Measurements from ENCODE around the gene HTRA1.

HTRA1 gene

GRCh38 chr10:122450353-122450990, 10.9 kb upstream of the HTRA1 start:
- DNase-seq (ENCODE audit: low read depth) = no peak
- TF ChIP-seq CTCF (IDR thresholded peaks at IDR 0.05; ENCODE audit: low read length, missing control alignments) = no peak
- no peak overlapping the region for H3K4me3 ChIP-seq (replicated peaks; ENCODE audit: low read depth, low read length)

DNA sequence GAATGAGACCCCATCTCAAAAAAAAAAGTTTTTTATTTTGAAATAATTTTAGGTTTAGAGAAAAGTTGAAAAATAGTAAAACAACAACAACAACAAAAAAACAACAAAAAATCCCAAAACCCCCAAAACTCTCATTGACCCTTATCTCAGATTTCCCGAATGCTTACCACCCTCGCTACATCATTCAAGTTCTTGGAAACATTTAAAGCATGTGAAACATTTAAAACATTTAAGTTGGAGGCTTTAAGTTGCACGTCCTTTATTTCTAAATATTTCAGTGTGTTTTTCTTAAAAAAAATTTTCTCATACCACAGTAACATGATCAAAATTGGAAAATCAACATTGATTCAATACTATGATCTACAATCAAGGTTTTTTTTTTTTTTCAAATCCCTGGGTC, 7.3 kb upstream of the HTRA1 start:
- no peak for DNase-seq (ENCODE audit: low read depth)
- H3K4me3 ChIP-seq (replicated peaks; ENCODE audit: low read depth, low read length) = no peak overlapping the region
- no peak for TF ChIP-seq CTCF (IDR thresholded peaks at IDR 0.05; ENCODE audit: low read length, missing control alignments)

- no peak for DNase-seq (ENCODE audit: low read depth)
- H3K4me3 ChIP-seq (replicated peaks; ENCODE audit: low read depth, low read length) = no peak within 1 kb of the TSS
- TF ChIP-seq CTCF (IDR thresholded peaks at IDR 0.05; ENCODE audit: low read length, missing control alignments) = no peak
Measured at GRCh38 chr10:122454603-122455080, 6.7 kb upstream of the HTRA1 start, which contains the start of gene ARMS2. Gene ARMS2, plus strand, starts transcription at chr10:122454653. Its CDS starts 75 bp downstream, at chr10:122454728.

DNA sequence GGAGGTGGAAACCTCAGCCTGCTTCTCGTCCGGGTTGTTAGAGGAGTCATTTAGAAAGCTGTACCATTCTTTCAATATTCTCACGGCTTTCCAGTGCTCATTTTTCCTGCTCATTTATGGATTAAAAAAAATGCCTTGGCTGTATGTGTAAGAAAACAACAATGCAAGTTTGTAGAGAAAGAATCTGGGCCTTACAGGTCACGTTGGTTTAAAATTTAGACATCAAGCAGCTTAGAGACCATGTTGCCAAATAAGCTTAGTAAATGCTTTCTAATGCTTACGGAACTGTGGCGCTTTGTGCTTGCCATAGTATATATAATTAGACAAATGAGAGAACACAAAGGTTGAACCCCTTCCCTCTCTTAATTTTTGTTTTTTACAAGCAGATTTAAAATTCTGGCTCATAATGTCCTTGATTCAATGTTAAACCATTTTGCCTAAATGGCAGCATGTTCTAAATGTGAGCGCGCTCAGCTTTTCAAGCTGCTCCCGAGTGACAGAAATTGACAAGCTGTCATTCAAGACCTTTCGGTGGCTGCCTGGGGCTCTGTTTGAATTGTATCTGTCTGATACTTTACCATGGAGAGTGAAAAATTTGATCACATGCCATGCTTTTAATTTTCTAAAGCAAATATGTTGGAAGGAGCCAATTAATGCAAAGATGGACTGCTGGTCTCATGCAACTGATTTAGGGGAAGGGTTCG, 5.8 kb upstream of the HTRA1 start:
- H3K4me3 ChIP-seq (replicated peaks; ENCODE audit: low read depth, low read length) = no peak overlapping the region
- DNase-seq (ENCODE audit: low read depth) = no peak
- no peak for TF ChIP-seq CTCF (IDR thresholded peaks at IDR 0.05; ENCODE audit: low read length, missing control alignments)

- no peak for DNase-seq (ENCODE audit: low read depth)
- no peak overlapping the region for H3K4me3 ChIP-seq (replicated peaks; ENCODE audit: low read depth, low read length)
- TF ChIP-seq CTCF (IDR thresholded peaks at IDR 0.05; ENCODE audit: low read length, missing control alignments) = no peak
Measured at GRCh38 chr10:122457934-122458333, 3.4 kb upstream of the HTRA1 start.

DNA sequence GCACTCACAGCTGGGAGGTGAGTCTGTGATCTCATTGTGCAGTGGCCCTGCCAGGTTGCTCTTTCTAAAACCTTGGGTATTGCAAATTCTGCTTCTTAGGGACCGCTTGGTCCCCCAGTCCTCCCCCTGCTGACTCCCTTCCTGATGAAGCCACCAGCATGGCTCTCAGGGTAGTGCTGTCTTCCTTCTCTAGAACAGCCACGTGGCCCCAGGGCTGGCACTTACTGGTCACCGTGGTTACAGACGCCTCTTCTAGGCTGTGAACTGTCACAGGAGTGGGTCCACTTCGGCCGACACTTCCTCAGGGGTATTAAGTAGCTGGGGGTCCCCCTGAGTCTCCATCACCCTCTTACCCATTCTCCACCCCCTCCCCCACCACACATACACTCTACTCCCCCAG, 2.7 kb upstream of the HTRA1 start:
- H3K4me3 ChIP-seq (replicated peaks; ENCODE audit: low read depth, low read length) = no peak overlapping the region
- DNase-seq (ENCODE audit: low read depth) = no peak
- TF ChIP-seq CTCF (IDR thresholded peaks at IDR 0.05; ENCODE audit: low read length, missing control alignments) = no peak
